HG03520 (cell line): Measurements from ENCODE around the gene HNF1A.
"Not testable (repeated sequence)": the region's sequence is repeated elsewhere in the genome, so short reads cannot be mapped to it uniquely, and the experiment has no call there.

Experiments used
- ATAC-seq: cut with Tn5 transposase; IDR thresholded peaks from one replicate; pipeline ENCODE4 v1.9.1; 2021; ENCODE audit warnings: mild to moderate bottlenecking, moderate library complexity; ENCODE audit not compliant: unreplicated experiment

Gene HNF1A

GRCh38 chr12:121043067-121043466 is 64.7 kb downstream of the HNF1A start:
- no peak for ATAC-seq

- ATAC-seq = not testable (repeated sequence)
Observed at GRCh38 chr12:121047400-121047799, 69.1 kb downstream of the HNF1A start.

- ATAC-seq = no peak
Observed at GRCh38 chr12:121048442-121048841, 70.1 kb downstream of the HNF1A start.

GRCh38 chr12:121050725-121051124 is 72.4 kb downstream of the HNF1A start:
- ATAC-seq = no peak
